ENCODE results near the gene REXO5. TPM values are rescaled to one million over a fixed set of nuclear protein-coding genes. Genes with fewer than 3 reads are reported as not detected.

The REXO5 gene
- total RNA-seq, 1 experiment from 2014 or later = 10.4 TPM

DNA sequence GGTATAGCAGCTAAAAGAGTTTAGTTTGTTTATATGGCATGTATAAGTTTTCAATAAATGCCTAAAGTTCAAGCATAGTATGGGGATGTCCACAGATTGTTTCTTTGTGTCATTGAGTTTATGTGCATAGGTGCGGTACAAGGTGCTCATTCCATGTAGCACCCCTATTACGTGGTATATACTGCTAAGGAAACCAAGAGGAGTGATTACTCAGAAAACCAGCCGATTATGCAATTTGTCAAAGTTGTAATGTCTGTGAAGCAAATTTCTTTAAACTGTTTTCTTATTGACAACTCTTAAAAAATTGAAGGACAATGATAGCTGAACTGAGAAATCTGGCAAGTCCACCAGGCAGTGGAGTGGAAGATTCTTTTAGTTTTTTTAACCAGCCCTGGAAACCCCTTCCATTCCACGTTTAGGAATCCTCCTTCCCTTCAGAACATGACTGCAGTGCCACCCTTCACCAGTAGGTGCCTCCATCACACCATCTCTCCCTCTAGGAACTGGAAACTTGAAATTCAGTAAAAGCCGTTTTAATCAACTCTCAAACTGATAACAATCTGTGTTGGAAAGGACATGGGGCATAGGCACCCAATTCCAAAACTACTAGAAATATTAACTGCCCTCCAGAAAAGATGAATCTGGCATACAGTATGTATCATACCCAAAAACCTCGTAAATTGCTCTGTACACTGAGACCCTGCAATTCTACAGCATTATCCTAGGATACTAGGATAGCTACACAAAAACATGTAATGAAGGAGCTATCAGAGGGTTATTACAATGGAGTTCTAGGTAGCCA lies 43.5 kb downstream of the REXO5 start:
- H3K9me3 Mint-ChIP-seq (ENCODE audit: low read depth, unreplicated experiment) = no peaks in the 10 kb centered on the region
- peak; percentile 84 for DNase-seq
- peaks cover 18% of the 10 kb centered on the region for H3K36me3 Mint-ChIP-seq (ENCODE audit: insufficient read depth, unreplicated experiment)
- peaks cover 10% of the 10 kb centered on the region for H3K4me1 Mint-ChIP-seq (ENCODE audit: low read depth, unreplicated experiment)
- no TSS peak for BruUV-seq (replicated peaks)
- no peak overlapping the region for H3K4me3 Mint-ChIP-seq (ENCODE audit: low read depth, unreplicated experiment)
- H3K27ac Mint-ChIP-seq (ENCODE audit: unreplicated experiment) = no peak overlapping the region
- H3K27me3 Mint-ChIP-seq (ENCODE audit: unreplicated experiment) = no peaks in the 10 kb centered on the region
- TF ChIP-seq, protein P1, sequence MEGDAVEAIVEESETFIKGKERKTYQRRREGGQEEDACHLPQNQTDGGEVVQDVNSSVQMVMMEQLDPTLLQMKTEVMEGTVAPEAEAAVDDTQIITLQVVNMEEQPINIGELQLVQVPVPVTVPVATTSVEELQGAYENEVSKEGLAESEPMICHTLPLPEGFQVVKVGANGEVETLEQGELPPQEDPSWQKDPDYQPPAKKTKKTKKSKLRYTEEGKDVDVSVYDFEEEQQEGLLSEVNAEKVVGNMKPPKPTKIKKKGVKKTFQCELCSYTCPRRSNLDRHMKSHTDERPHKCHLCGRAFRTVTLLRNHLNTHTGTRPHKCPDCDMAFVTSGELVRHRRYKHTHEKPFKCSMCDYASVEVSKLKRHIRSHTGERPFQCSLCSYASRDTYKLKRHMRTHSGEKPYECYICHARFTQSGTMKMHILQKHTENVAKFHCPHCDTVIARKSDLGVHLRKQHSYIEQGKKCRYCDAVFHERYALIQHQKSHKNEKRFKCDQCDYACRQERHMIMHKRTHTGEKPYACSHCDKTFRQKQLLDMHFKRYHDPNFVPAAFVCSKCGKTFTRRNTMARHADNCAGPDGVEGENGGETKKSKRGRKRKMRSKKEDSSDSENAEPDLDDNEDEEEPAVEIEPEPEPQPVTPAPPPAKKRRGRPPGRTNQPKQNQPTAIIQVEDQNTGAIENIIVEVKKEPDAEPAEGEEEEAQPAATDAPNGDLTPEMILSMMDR (IDR thresholded peaks at IDR 0.05; ENCODE audit: unreplicated experiment) = peak; percentile 94
- CTCF ChIA-PET = interaction anchor here (0.5 to 2.5 kb wide), 6 partner anchors 16 to 341 kb away, joined by 3 to 7 read pairs (median 3); no protein-coding TSS in a partner anchor
- intact Hi-C loops (cut with micrococcal nuclease; ENCODE audit: unreplicated experiment) = loop anchor here (1.0 to 10.0 kb wide), 6 partner anchors 55 to 308 kb away; partner anchors contain the start of gene LDAF1

DNA sequence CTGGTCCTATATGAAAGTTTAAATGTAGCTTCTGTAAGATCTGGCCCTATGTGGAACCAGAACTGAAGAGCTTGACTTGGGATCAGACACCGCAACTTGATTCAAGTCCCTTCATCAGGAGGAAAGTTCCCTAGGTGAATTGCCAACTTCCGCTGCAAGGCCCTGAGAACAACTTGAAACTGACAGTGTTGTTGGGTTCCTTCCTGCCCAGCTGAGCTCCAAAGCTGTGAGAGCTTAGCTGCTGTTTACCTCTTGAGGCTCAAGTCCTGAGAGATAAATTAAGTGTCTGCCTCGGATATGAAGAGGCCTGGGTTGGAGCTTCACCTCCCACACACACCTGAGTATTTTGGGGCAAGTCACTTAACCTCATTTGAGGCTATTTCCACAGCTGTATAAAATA lies 44.7 kb downstream of the REXO5 start:
- no peak overlapping the region for H3K4me3 Mint-ChIP-seq (ENCODE audit: low read depth, unreplicated experiment)
- H3K27ac Mint-ChIP-seq (ENCODE audit: unreplicated experiment) = no peak overlapping the region
- intact Hi-C loops (cut with micrococcal nuclease; ENCODE audit: unreplicated experiment) = loop anchor here (1.0 to 10.0 kb wide), 6 partner anchors 54 to 306 kb away; partner anchors contain the start of gene LDAF1
- H3K4me1 Mint-ChIP-seq (ENCODE audit: low read depth, unreplicated experiment) = peaks cover 16% of the 10 kb centered on the region
- no peaks in the 10 kb centered on the region for H3K9me3 Mint-ChIP-seq (ENCODE audit: low read depth, unreplicated experiment)
- DNase-seq = no peak
- peaks cover 10% of the 10 kb centered on the region for H3K36me3 Mint-ChIP-seq (ENCODE audit: insufficient read depth, unreplicated experiment)
- TF ChIP-seq, protein P1 (IDR thresholded peaks at IDR 0.05; ENCODE audit: unreplicated experiment) = no peak
- CTCF ChIA-PET = interaction anchor here (0.5 to 2.5 kb wide), 12 partner anchors 15 to 411 kb away, joined by 3 to 10 read pairs (median 4); partner anchors contain the start of genes DCUN1D3, ERI2 and REXO5
- BruUV-seq (replicated peaks) = no TSS peak
- no peaks in the 10 kb centered on the region for H3K27me3 Mint-ChIP-seq (ENCODE audit: unreplicated experiment)

DNA sequence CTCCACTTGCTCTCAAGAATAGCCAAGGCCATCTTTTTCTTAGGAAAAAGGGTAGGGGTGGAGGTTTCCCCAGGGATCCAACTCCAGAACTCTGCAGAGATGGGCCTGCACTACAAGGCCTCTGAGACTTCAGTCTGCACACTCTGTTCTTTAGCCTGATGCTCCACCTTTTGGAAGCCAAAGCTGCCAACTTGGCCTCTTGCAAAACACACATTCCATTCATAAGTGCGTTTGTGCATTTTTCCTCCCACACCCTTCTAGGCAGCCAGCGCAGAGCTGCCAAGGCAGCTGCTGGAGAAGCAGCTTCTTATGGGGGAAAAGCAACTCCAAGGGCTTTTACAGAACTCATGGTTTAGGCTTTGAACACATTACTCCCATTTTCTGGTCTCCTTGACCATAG lies 45.3 kb downstream of the REXO5 start:
- Mint-ChIP-seq H3K9me3 (ENCODE audit: low read depth, unreplicated experiment) (no peaks in the 10 kb centered on the region), H3K4me1 (ENCODE audit: low read depth, unreplicated experiment) (peaks cover 16% of the 10 kb centered on the region), H3K27ac (ENCODE audit: unreplicated experiment) (no peak overlapping the region), H3K36me3 (ENCODE audit: insufficient read depth, unreplicated experiment) (peaks cover 10% of the 10 kb centered on the region), H3K4me3 (ENCODE audit: low read depth, unreplicated experiment) (no peak overlapping the region), H3K27me3 (ENCODE audit: unreplicated experiment) (no peaks in the 10 kb centered on the region)
- DNase-seq = peak; percentile 69
- CTCF ChIA-PET = interaction anchor here (0.5 to 2.5 kb wide), 13 partner anchors 14 to 1306 kb away, joined by 3 to 10 read pairs (median 4); partner anchors contain the start of gene DCUN1D3
- intact Hi-C loops (cut with micrococcal nuclease; ENCODE audit: unreplicated experiment) = loop anchor here (2.0 to 10.0 kb wide), 4 partner anchors 53 to 306 kb away; partner anchors contain the start of gene LDAF1
- TF ChIP-seq, protein P1 (IDR thresholded peaks at IDR 0.05; ENCODE audit: unreplicated experiment) = no peak
- no TSS peak for BruUV-seq (replicated peaks)

DNA sequence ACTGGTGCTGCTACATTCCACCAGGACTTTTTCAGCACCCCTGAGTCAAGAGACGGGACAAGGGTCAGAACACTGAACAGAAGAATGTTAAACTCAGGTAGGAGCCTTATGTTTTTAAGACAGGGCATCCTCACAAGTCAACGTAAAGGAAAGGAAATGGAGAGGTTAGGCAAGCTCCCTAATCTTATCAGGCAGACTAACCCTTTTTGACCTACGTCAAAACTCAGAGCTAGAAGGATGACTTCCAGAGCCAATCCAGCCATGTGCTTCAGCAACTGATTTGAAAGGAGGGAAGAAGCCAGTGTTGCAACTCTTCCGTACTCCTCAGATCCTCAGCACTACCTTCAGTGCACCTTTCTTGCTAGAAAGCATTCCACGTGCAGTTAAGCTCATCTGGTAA lies 46.8 kb downstream of the REXO5 start:
- CTCF ChIA-PET = interaction anchor here (1.3 kb wide), 1 partner anchor 11 kb away, joined by 3 read pairs; no protein-coding TSS in a partner anchor
- TF ChIP-seq, protein P1 (IDR thresholded peaks at IDR 0.05; ENCODE audit: unreplicated experiment) = no peak
- H3K27ac Mint-ChIP-seq (ENCODE audit: unreplicated experiment) = no peak overlapping the region
- H3K4me3 Mint-ChIP-seq (ENCODE audit: low read depth, unreplicated experiment) = no peak overlapping the region
- H3K27me3 Mint-ChIP-seq (ENCODE audit: unreplicated experiment) = no peaks in the 10 kb centered on the region
- BruUV-seq (replicated peaks) = no TSS peak
- DNase-seq = no peak
- no peaks in the 10 kb centered on the region for H3K9me3 Mint-ChIP-seq (ENCODE audit: low read depth, unreplicated experiment)
- intact Hi-C loops (cut with micrococcal nuclease; ENCODE audit: unreplicated experiment) = loop anchor here (5.0 to 10.0 kb wide), 3 partner anchors 104 to 304 kb away; partner anchors contain the start of gene LDAF1
- H3K36me3 Mint-ChIP-seq (ENCODE audit: insufficient read depth, unreplicated experiment) = peaks cover 5% of the 10 kb centered on the region
- peaks cover 16% of the 10 kb centered on the region for H3K4me1 Mint-ChIP-seq (ENCODE audit: low read depth, unreplicated experiment)

All from Calu3 (cell line).